K562 (cell line): ENCODE results near the gene COL4A2. TPM values are rescaled to one million over a fixed set of nuclear protein-coding genes. Genes with fewer than 3 reads are reported as not detected.

ENCODE experiments used
- ATAC-seq: fragments of 200-7000 bp; cut with Tn5 transposase; 3 replicates; pipeline ENCODE4 v1.9.1; 2020; ENCODE audit warnings: moderate library complexity
- BruUV-seq: library from RNA; stranded (reverse); fragments of 400-500 nt; replicated peaks from 2 replicates; lab custom pipeline; 2021; lab: Mats Ljungman, UMichigan
- CTCF ChIA-PET: fragments of 300-600 bp; formaldehyde crosslinking; extraction: SDS; loops from one replicate; lab custom pipeline; 2021; ENCODE audit warnings: low intra/inter-chr PET ratio; lab: Yijun Ruan, JAX
- POLR2A ChIA-PET: fragments of 300-600, 350-650 bp; sonication (Branson Sonifier 250); formaldehyde crosslinking; extraction: SDS; loops from one replicate; lab custom pipeline; 2021; ENCODE audit warnings: antibody characterized with exemption, inconsistent platforms; lab: Yijun Ruan, JAX
- DNase-seq, 4 experiments: peaks; one replicate each; pipeline versions ENCODE4 v3.0.0 to v3.0.0-alpha.2; 2011 to 2018; ENCODE audit warnings: low spot score in 3 of 4, mixed read lengths in 3 of 4; ENCODE audit errors: extremely low read depth in 1 of 4
- FAIRE-seq: peaks from 2 replicates; lab custom pipeline; 2011; peaks lifted over from hg19 to GRCh38; lab: Jason Lieb, UNC
- H2AFZ ChIP-seq: 2 replicates; pipeline ENCODE4 v1.6.0; 2011; ENCODE audit warnings: low read depth, low read length, control low read depth, inconsistent platforms
- H3K27ac ChIP-seq: fragments of 200-600 bp; 3 replicates; pipeline ENCODE4 v1.8.0; 2011; ENCODE audit warnings: low read depth, mild to moderate bottlenecking, control low read depth, inconsistent platforms, low read length, moderate library complexity, mixed read lengths; ENCODE audit errors: extremely low read depth
- H3K27me3 ChIP-seq, 2 experiments: fragments of 300-600 bp in 1 of 2; 2 replicates in 1 of 2; 3 replicates in 1 of 2; pipeline versions ENCODE4 v1.6.0 to v1.8.0; 2011; ENCODE audit warnings: inconsistent platforms in 2 of 2, low read length in 2 of 2, mild to moderate bottlenecking in 1 of 2, mixed read lengths in 1 of 2, moderate library complexity in 1 of 2; ENCODE audit not compliant: control insufficient read depth in 2 of 2, insufficient read depth in 2 of 2
- H3K36me3 ChIP-seq: fragments of 300-600 bp; 3 replicates; pipeline ENCODE4 v1.8.0; 2011; ENCODE audit warnings: mild to moderate bottlenecking, low read length, inconsistent platforms; ENCODE audit not compliant: control insufficient read depth, insufficient read depth
- H3K4me1 ChIP-seq, 2 experiments: fragments of 200-600 bp in 1 of 2; replicated peaks in 1 of 2; 2 replicates in 1 of 2; 3 replicates in 1 of 2; pipeline versions ENCODE4 v1.5.1 to v1.8.0; 2011; ENCODE audit warnings: inconsistent platforms in 2 of 2, low read length in 2 of 2, mild to moderate bottlenecking in 1 of 2, mixed read lengths in 1 of 2, moderate library complexity in 1 of 2; ENCODE audit not compliant: control insufficient read depth in 2 of 2, insufficient read depth in 2 of 2
- H3K4me2 ChIP-seq: 2 replicates; pipeline ENCODE4 v1.6.1; 2011; ENCODE audit warnings: low read length, control low read depth, inconsistent platforms, mixed read lengths; ENCODE audit not compliant: insufficient read depth
- H3K4me3 ChIP-seq: fragments of 200-600 bp; sonication (generic), shearing (Covaris generic); 2 replicates; pipeline ENCODE4 v1.5.1; 2016; ENCODE audit warnings: control low read depth, inconsistent platforms
- H3K79me2 ChIP-seq: fragments of 200-600 bp; 3 replicates; pipeline ENCODE4 v1.8.0; 2011; ENCODE audit warnings: low read length, inconsistent platforms; ENCODE audit not compliant: control insufficient read depth, insufficient read depth
- H3K9ac ChIP-seq, 2 experiments: 2 replicates each; pipeline versions ENCODE4 v1.6.0 to v1.6.1; 2011; ENCODE audit warnings: low read depth in 2 of 2, low read length in 2 of 2, control low read depth in 1 of 2, inconsistent platforms in 1 of 2, mild to moderate bottlenecking in 1 of 2, mixed read lengths in 1 of 2; ENCODE audit not compliant: insufficient read depth in 1 of 2
- H3K9me1 ChIP-seq: one replicate; pipeline ENCODE4 v1.6.0; 2011; ENCODE audit warnings: inconsistent platforms, mild to moderate bottlenecking, low read length, moderate library complexity; ENCODE audit not compliant: control insufficient read depth, insufficient read depth
- H3K9me3 ChIP-seq: replicated peaks from 2 replicates; pipeline ENCODE4 v1.5.1; 2011; ENCODE audit warnings: low read depth, low read length, inconsistent platforms; ENCODE audit not compliant: control insufficient read depth, insufficient read depth
- H4K20me1 ChIP-seq: replicated peaks from 2 replicates; pipeline ENCODE4 v1.6.1; 2011; ENCODE audit warnings: low read length, inconsistent platforms, mixed read lengths; ENCODE audit not compliant: control insufficient read depth, insufficient read depth
- CC2D1A ChIP-seq: fragments of 450-650 bp; IDR thresholded peaks from 2 replicates; pipeline ENCODE4 v1.6.1; 2017; ENCODE audit warnings: mild to moderate bottlenecking
- CTBP1 ChIP-seq: fragments of 450-650 bp; IDR thresholded peaks from 2 replicates; pipeline ENCODE4 v1.6.1; 2016; ENCODE audit warnings: borderline replicate concordance
- ELF2 ChIP-seq: fragments of 250-450 bp; sonication (Bioruptor Pico); IDR thresholded peaks from 2 replicates; pipeline ENCODE4 v1.5.0; 2021; ENCODE audit warnings: mild to moderate bottlenecking
- GTF2E2 ChIP-seq: fragments of 200-800 bp; sonication (Bioruptor generic); IDR thresholded peaks from 2 replicates; pipeline ENCODE4 v1.6.1; 2016; ENCODE audit warnings: missing genetic modification characterization, missing compliant biosample characterization
- HMG20A ChIP-seq: fragments of 450-650 bp; formaldehyde crosslinking; conservative IDR thresholded peaks from 2 replicates; pipeline ENCODE4 v1.4.0; 2020; ENCODE audit warnings: mild to moderate bottlenecking, mixed read lengths
- KAT8 ChIP-seq: fragments of 450-650 bp; IDR thresholded peaks from 2 replicates; pipeline ENCODE4 v1.6.1; 2016; ENCODE audit warnings: low read depth, mild to moderate bottlenecking
- MEF2D ChIP-seq: conservative IDR thresholded peaks from 2 replicates; pipeline ENCODE4 v1.6.1; 2016; ENCODE audit warnings: low read depth, missing genetic modification characterization, missing compliant biosample characterization
- NFIC ChIP-seq: fragments of 450-650 bp; IDR thresholded peaks from 2 replicates; pipeline ENCODE4 v1.6.1; 2017; ENCODE audit warnings: mild to moderate bottlenecking, inconsistent platforms
- PHTF2 ChIP-seq: fragments of 250-450 bp; sonication (Bioruptor Pico); IDR thresholded peaks from 2 replicates; pipeline ENCODE4 v1.5.0; 2021; ENCODE audit warnings: mild to moderate bottlenecking
- RBFOX2 ChIP-seq: fragments of 200-400 bp; formaldehyde crosslinking; IDR thresholded peaks from 2 replicates; pipeline ENCODE4 v1.6.1; 2017; ENCODE audit warnings: low read depth, mild to moderate bottlenecking, low read length, moderate library complexity
- SIN3B ChIP-seq: fragments of 450-650 bp; IDR thresholded peaks from 2 replicates; pipeline ENCODE4 v1.6.1; 2017; ENCODE audit warnings: low read depth, mild to moderate bottlenecking, moderate library complexity
- SPI1 ChIP-seq: IDR thresholded peaks from 2 replicates; pipeline ENCODE4 v1.6.1; 2011; ENCODE audit warnings: low read depth, low read length, control low read depth, borderline replicate concordance
- ZFP1 ChIP-seq: fragments of 450-650 bp; formaldehyde crosslinking; IDR thresholded peaks from 2 replicates; pipeline ENCODE4 v1.4.0; 2020; ENCODE audit warnings: mild to moderate bottlenecking, mixed read lengths
- ZKSCAN8 ChIP-seq: fragments of 200-800 bp; sonication (Bioruptor generic); IDR thresholded peaks from 2 replicates; pipeline ENCODE4 v1.6.1; 2016; ENCODE audit warnings: missing genetic modification characterization, missing compliant biosample characterization
- ZNF3 ChIP-seq: fragments of 250-450 bp; sonication (Bioruptor Pico); IDR thresholded peaks from 2 replicates; pipeline ENCODE4 v1.5.0; 2021; ENCODE audit warnings: mild to moderate bottlenecking, moderate library complexity
- ZNF780A ChIP-seq: fragments of 250-450 bp; sonication (Bioruptor Pico); IDR thresholded peaks from 2 replicates; pipeline ENCODE4 v1.5.0; 2021; ENCODE audit warnings: mild to moderate bottlenecking
- ZNF830 ChIP-seq: fragments of 250-450 bp; sonication (Bioruptor Pico); IDR thresholded peaks from 2 replicates; pipeline ENCODE4 v1.5.0; 2021; ENCODE audit warnings: mild to moderate bottlenecking
- WGBS: fragments of 100-300 bp; shearing (Covaris generic); methylation state at CpG from one replicate; pipeline ENCODE4 v1.1.6; 2016; ENCODE audit warnings: low coverage, mixed read lengths; ENCODE audit not compliant: insufficient coverage; ENCODE audit errors: missing lambda C conversion rate; 5-methylcytosine and 5-hydroxymethylcytosine counted together
- in situ Hi-C: fragments of 300-500 bp; cut with MboI; formaldehyde crosslinking; loops from 4 replicates; pipeline ENCODE4 v1.15.0; 2018; ENCODE audit warnings: inconsistent platforms, mixed read lengths
- intact Hi-C: fragments of 100-400 bp; cut with micrococcal nuclease; formaldehyde crosslinking; loops from 2 replicates; pipeline ENCODE4 v1.14.2; 2022
- polyA plus RNA-seq, 8 experiments: library from polyadenylated mRNA; depleted of rRNA in 4 of 8; stranded (reverse) in 5 of 8; unstranded in 3 of 8; fragments of >200 nt; fragmentation: Nextera tagmentation in 2 of 8; fragmentation: Illumina TruSeq in 1 of 8; extraction: Ambion mirVana in 2 of 8; extraction: Trizol in 1 of 8; gene quantifications; 2 replicates each; pipeline versions ENCODE4 v1.2.1 to v1.2.3, GENCODE V29; 2011 to 2014; ENCODE audit warnings: inconsistent platforms in 1 of 8, missing spikeins in 1 of 8
- total RNA-seq, 7 experiments: library from RNA; depleted of rRNA in 6 of 7; stranded (reverse); fragments of >200 nt in 6 of 7; fragmentation: Illumina TruSeq in 2 of 7; extraction: Trizol in 2 of 7; gene quantifications; 2 replicates each; pipeline versions ENCODE4 v1.2.1 to v1.2.3, GENCODE V29; 2011 to 2021; ENCODE audit warnings: low replicate concordance in 1 of 7
- TF ChIP-seq, protein P1 (sequence below): sonication (generic); formaldehyde crosslinking; IDR thresholded peaks from 2 replicates; pipeline ENCODE4 v1.8.0; 2022; ENCODE audit warnings: mild to moderate bottlenecking, missing genetic modification reagents

COL4A2 gene
- total and polyA plus RNA-seq, 9 of the 15 experiments (the other 6 are each of a cell fraction or from before 2014, with no cell fraction given), result 0.13 to 15.2 (median 8.1) TPM

DNA sequence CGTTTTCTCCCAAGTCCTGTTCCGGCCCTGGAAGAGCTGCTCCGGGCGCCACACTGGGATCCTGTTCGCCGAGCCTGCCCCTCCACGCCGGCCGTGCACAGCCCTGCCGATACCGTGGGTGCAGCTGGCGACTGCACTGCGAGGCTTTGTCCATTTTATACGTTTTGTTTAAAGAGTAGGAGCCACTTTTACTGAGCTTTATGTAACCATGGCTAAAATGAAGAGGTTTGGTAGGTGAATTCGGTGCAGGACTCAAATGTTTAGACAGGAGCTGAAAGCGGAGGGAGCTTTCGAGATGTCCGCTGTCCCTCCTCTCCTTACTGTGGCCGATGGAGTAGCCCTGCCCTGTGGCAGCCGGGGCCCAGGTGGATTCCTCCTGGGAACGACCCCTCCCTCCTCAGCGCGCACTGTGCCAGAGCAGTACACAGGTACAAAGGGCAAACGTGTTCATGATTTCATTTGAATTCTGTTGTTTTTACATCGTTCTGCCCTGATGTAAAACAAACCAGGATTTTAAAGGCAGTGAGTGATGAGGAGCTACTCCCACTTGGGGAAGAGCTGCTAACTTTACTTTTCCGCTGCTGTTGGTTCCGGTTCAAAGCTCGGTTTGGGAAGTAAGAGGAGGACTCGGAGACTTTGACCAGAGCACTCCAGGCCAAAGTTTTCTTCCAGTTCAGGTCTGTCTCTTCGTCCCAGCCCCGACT is 1.7 kb downstream of the COL4A2 start:
- in situ Hi-C loops, result no loop called here
- intact Hi-C loops, result no loop called here
- ChIA-PET POLR2A (interaction anchor here (0.5 kb wide), 1 partner anchor 79 kb away, joined by 4 read pairs; no protein-coding TSS in a partner anchor), CTCF (no interaction called here)
- Histone ChIP-seq H3K4me1 (no peaks in the 10 kb centered on the region; a peak in 1 of 5 replicates), H3K36me3 (no peaks in the 10 kb centered on the region), H3K79me2 (no peaks in the 10 kb centered on the region), H3K4me3 (no peak overlapping the region), H2AFZ (no peak overlapping the region), H3K9me1 (no peaks in the 10 kb centered on the region), H3K27ac (no peak overlapping the region), H3K4me2 (no peak overlapping the region), H4K20me1 (no peaks in the 10 kb centered on the region), H3K9ac (no peak overlapping the region), H3K27me3 (peaks cover 8 to 48% of the 10 kb centered on the region in 2 experiments), H3K9me3 (no peaks in the 10 kb centered on the region)
- DNase-seq (no peak), FAIRE-seq (no peak), ATAC-seq (no peak)
- under 1% methylated on average over 22 of the region's 31 CpGs for WGBS
- TF ChIP-seq NFIC (no peak), RBFOX2 (no peak), HMG20A (CRISPR knock-in tag) (no peak), ZKSCAN8 (CRISPR knock-in tag) (no peak), ELF2 (CRISPR knock-in tag) (no peak), KAT8 (no peak), SPI1 (no peak), CTBP1 (no peak), ZNF3 (no peak), GTF2E2 (tag) (no peak), ZNF780A (CRISPR knock-in tag) (no peak), SIN3B (no peak), PHTF2 (CRISPR knock-in tag) (no peak), ZFP1 (CRISPR knock-in tag) (no peak), ZNF830 (CRISPR knock-in tag) (no peak), CC2D1A (no peak), MEF2D (tag) (no peak)
- TF ChIP-seq, protein P1, sequence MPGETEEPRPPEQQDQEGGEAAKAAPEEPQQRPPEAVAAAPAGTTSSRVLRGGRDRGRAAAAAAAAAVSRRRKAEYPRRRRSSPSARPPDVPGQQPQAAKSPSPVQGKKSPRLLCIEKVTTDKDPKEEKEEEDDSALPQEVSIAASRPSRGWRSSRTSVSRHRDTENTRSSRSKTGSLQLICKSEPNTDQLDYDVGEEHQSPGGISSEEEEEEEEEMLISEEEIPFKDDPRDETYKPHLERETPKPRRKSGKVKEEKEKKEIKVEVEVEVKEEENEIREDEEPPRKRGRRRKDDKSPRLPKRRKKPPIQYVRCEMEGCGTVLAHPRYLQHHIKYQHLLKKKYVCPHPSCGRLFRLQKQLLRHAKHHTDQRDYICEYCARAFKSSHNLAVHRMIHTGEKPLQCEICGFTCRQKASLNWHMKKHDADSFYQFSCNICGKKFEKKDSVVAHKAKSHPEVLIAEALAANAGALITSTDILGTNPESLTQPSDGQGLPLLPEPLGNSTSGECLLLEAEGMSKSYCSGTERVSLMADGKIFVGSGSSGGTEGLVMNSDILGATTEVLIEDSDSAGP, result no peak
- no TSS peak for BruUV-seq
